Mesothelial cell of epicardium (in vitro differentiated cells): ENCODE measurements around the gene C17orf58. TPM values are rescaled to one million over a fixed set of nuclear protein-coding genes. Genes with fewer than 3 reads are reported as not detected.
"Not testable (repeated sequence)": the region's sequence is repeated elsewhere in the genome, so short reads cannot be mapped to it uniquely, and the experiment has no call there.

Experiments
- DNase-seq, 2 experiments: peaks; one replicate each; pipeline ENCODE4 v3.0.0; 2021; ENCODE audit warnings: low spot score in 2 of 2; ENCODE audit not compliant: unreplicated experiment in 2 of 2
- H3K27ac Mint-ChIP-seq: 2 replicates; pipeline ENCODE4 v1.8.0; 2021; ENCODE audit warnings: mixed read lengths
- H3K27me3 Mint-ChIP-seq: 2 replicates; pipeline ENCODE4 v1.8.0; 2021; ENCODE audit warnings: low read depth, mixed read lengths
- H3K36me3 Mint-ChIP-seq: 2 replicates; pipeline ENCODE4 v1.8.0; 2021; ENCODE audit warnings: mixed read lengths
- H3K4me1 Mint-ChIP-seq: 2 replicates; pipeline ENCODE4 v1.8.0; 2021; ENCODE audit warnings: mixed read lengths
- H3K4me3 Mint-ChIP-seq: 2 replicates; pipeline ENCODE4 v1.8.0; 2021; ENCODE audit warnings: mild to moderate bottlenecking, moderate library complexity, mixed read lengths
- H3K9me3 Mint-ChIP-seq: 2 replicates; pipeline ENCODE4 v1.8.0; 2021; ENCODE audit warnings: mixed read lengths
- CTCF ChIP-seq: fragments of 200-600 bp; sonication (generic); IDR thresholded peaks from one replicate; pipeline ENCODE4 v1.5.0; 2021; ENCODE audit warnings: antibody characterized with exemption; ENCODE audit not compliant: unreplicated experiment
- total RNA-seq: library from RNA; stranded (reverse); gene quantifications from 3 replicates; pipeline ENCODE4 v1.2.1, GENCODE V29; 2021

C17orf58 gene
- total RNA-seq, 1 donor from 2014 or later: 6.6 TPM

GRCh38 chr17:68033636-68034451 lies 37.6 kb upstream of the C17orf58 start:
- peaks cover 5% of the 10 kb centered on the region for H3K36me3 Mint-ChIP-seq
- H3K9me3 Mint-ChIP-seq: no peaks in the 10 kb centered on the region
- H3K27me3 Mint-ChIP-seq: no peaks in the 10 kb centered on the region
- H3K4me3 Mint-ChIP-seq: peak overlapping the region; percentile 20
- peak overlapping the region; percentile 95 for H3K27ac Mint-ChIP-seq
- peaks cover 30% of the 10 kb centered on the region for H3K4me1 Mint-ChIP-seq
- DNase-seq: no peak
- no peak for TF ChIP-seq CTCF

- H3K27ac Mint-ChIP-seq: no peak overlapping the region
- no peak for TF ChIP-seq CTCF
- no peaks in the 10 kb centered on the region for H3K36me3 Mint-ChIP-seq
- no peak for DNase-seq
- H3K27me3 Mint-ChIP-seq: no peaks in the 10 kb centered on the region
- no peaks in the 10 kb centered on the region for H3K9me3 Mint-ChIP-seq
- H3K4me3 Mint-ChIP-seq: no peak overlapping the region
- H3K4me1 Mint-ChIP-seq: peaks cover 11% of the 10 kb centered on the region
These were observed 33.4 kb upstream of the C17orf58 start for GRCh38 chr17:68029512-68030215.

- not testable (repeated sequence) for H3K27ac Mint-ChIP-seq, DNase-seq, H3K27me3 Mint-ChIP-seq, H3K9me3 Mint-ChIP-seq, H3K4me3 Mint-ChIP-seq, H3K4me1 Mint-ChIP-seq, H3K36me3 Mint-ChIP-seq
These were observed 26.3 kb upstream of the C17orf58 start for GRCh38 chr17:68022547-68022946.

- DNase-seq: no peak
- Mint-ChIP-seq H3K36me3 (peaks cover 1% of the 10 kb centered on the region), H3K4me3 (no peak overlapping the region), H3K27me3 (peaks cover 2% of the 10 kb centered on the region), H3K27ac (no peak overlapping the region), H3K4me1 (peaks cover 4% of the 10 kb centered on the region), H3K9me3 (no peaks in the 10 kb centered on the region)
- TF ChIP-seq CTCF: no peak
These were observed 25.7 kb upstream of the C17orf58 start for GRCh38 chr17:68021963-68022362.

- Mint-ChIP-seq H3K27ac (peak overlapping the region; percentile 91), H3K4me3 (peak overlapping the region; percentile 83)
- H3K27me3 Mint-ChIP-seq, DNase-seq, H3K36me3 Mint-ChIP-seq, H3K9me3 Mint-ChIP-seq, H3K4me1 Mint-ChIP-seq: not testable (repeated sequence)
These were observed 24.5 kb upstream of the C17orf58 start for GRCh38 chr17:68020791-68021190.

GRCh38 chr17:68020409-68020756 lies 24.1 kb upstream of the C17orf58 start:
- Mint-ChIP-seq H3K27ac (peak overlapping the region; percentile 91), H3K9me3 (no peaks in the 10 kb centered on the region), H3K4me1 (peaks cover 4% of the 10 kb centered on the region), H3K36me3 (peaks cover 1% of the 10 kb centered on the region), H3K4me3 (peak overlapping the region; percentile 83), H3K27me3 (peaks cover 2% of the 10 kb centered on the region)
- TF ChIP-seq CTCF: no peak
- no peak for DNase-seq
